RWPE2 (cell line): ENCODE measurements around the gene APOM.

Experiments used
- ATAC-seq: fragments of 200-7000 bp; cut with Tn5 transposase; 3 replicates; pipeline ENCODE4 v1.9.1; 2021; ENCODE audit warnings: low read depth
- DNase-seq: peaks from one replicate; pipeline ENCODE4 v3.0.0-alpha.2; 2020; ENCODE audit warnings: low spot score
- H3K27ac ChIP-seq: fragments of 450-650 bp; 2 replicates; pipeline ENCODE4 v1.5.1; 2017; ENCODE audit warnings: mild to moderate bottlenecking; ENCODE audit not compliant: poor library complexity, severe bottlenecking
- H3K27me3 ChIP-seq: fragments of 250-450 bp; sonication (Bioruptor Pico); 2 replicates; pipeline ENCODE4 v1.5.1; 2021; ENCODE audit warnings: mild to moderate bottlenecking, moderate library complexity; ENCODE audit not compliant: insufficient read depth, poor library complexity, severe bottlenecking
- H3K36me3 ChIP-seq: fragments of 250-450 bp; sonication (Bioruptor Pico); 2 replicates; pipeline ENCODE4 v1.5.1; 2020; ENCODE audit warnings: low read depth, mild to moderate bottlenecking, moderate library complexity
- H3K4me1 ChIP-seq: fragments of 250-450 bp; sonication (Bioruptor Pico); 2 replicates; pipeline ENCODE4 v1.5.1; 2021; ENCODE audit warnings: mild to moderate bottlenecking, moderate library complexity; ENCODE audit not compliant: insufficient read depth, poor library complexity, severe bottlenecking
- H3K4me3 ChIP-seq: fragments of 250-450 bp; sonication (Bioruptor Pico); 2 replicates; pipeline ENCODE4 v1.5.1; 2021; ENCODE audit warnings: mild to moderate bottlenecking, moderate library complexity; ENCODE audit not compliant: severe bottlenecking
- H3K9me3 ChIP-seq: fragments of 250-450 bp; sonication (Bioruptor Pico); 2 replicates; pipeline ENCODE4 v1.5.1; 2021; ENCODE audit warnings: mild to moderate bottlenecking, moderate library complexity; ENCODE audit not compliant: severe bottlenecking
- CTCF ChIP-seq: fragments of 450-650 bp; IDR thresholded peaks from one replicate; pipeline ENCODE4 v1.5.1; 2017; ENCODE audit warnings: mild to moderate bottlenecking, moderate library complexity; ENCODE audit not compliant: poor library complexity, severe bottlenecking

APOM gene

GRCh38 chr6:31645325-31645724 lies 10.4 kb upstream of the APOM start:
- Histone ChIP-seq H3K36me3 (peaks cover 86% of the 10 kb centered on the region), H3K9me3 (no peaks in the 10 kb centered on the region), H3K4me1 (no peaks in the 10 kb centered on the region), H3K4me3 (no peak overlapping the region), H3K27ac (no peak overlapping the region), H3K27me3 (no peaks in the 10 kb centered on the region)
- ATAC-seq, result no peak
- DNase-seq, result no peak
- no peak for TF ChIP-seq CTCF

- Histone ChIP-seq H3K27me3 (no peaks in the 10 kb centered on the region), H3K9me3 (no peaks in the 10 kb centered on the region), H3K36me3 (peaks cover 50% of the 10 kb centered on the region), H3K4me3 (peak overlapping the region; percentile 93), H3K27ac (peak overlapping the region; percentile 84), H3K4me1 (no peaks in the 10 kb centered on the region)
- DNase-seq (no peak), ATAC-seq (peak; percentile 54)
- TF ChIP-seq CTCF, result no peak
Observed at GRCh38 chr6:31651602-31652191, 4.0 kb upstream of the APOM start.

GRCh38 chr6:31652925-31653724 lies 2.6 kb upstream of the APOM start:
- Histone ChIP-seq H3K27ac (peak overlapping the region; percentile 84), H3K4me3 (peak overlapping the region; percentile 93), H3K36me3 (peaks cover 36% of the 10 kb centered on the region), H3K9me3 (no peaks in the 10 kb centered on the region), H3K4me1 (no peaks in the 10 kb centered on the region), H3K27me3 (no peaks in the 10 kb centered on the region)
- ATAC-seq (peak; percentile 69), DNase-seq (peak; percentile 84)
- TF ChIP-seq CTCF, result peak; percentile 11

GRCh38 chr6:31654574-31655348 lies 933 bp upstream of the APOM start:
- ATAC-seq (no peak), DNase-seq (no peak)
- Histone ChIP-seq H3K27me3 (no peaks in the 10 kb centered on the region), H3K27ac (no peak overlapping the region), H3K9me3 (no peaks in the 10 kb centered on the region), H3K36me3 (peaks cover 20% of the 10 kb centered on the region), H3K4me1 (no peaks in the 10 kb centered on the region), H3K4me3 (no peak overlapping the region)
- no peak for TF ChIP-seq CTCF
